GM21526 (cell line): ENCODE measurements around the gene TES.

Experiments used
- ATAC-seq: cut with Tn5 transposase; IDR thresholded peaks from one replicate; pipeline ENCODE4 v1.9.1; 2021; ENCODE audit warnings: moderate library complexity; ENCODE audit not compliant: unreplicated experiment, low FRiP score

The TES gene

DNA sequence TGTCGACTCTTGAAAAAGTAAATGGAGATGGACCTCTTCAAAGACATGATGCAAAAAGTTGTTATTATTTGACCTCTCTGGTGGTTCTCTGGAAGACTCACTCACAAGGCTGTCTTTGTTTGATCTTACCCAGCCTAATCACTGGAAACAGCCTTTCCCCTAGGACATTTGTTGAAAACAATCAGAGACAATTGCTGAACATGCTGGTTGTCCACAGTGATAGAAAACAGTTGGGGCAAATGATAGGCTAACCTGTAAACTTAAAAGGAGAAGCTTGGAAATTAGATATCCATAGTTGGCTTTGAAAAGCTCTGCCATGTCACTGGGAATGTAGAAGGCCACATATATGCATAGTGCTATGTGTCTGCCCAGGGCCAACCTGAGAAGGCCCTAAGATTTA, 22.9 kb upstream of the TES start:
- no peak for ATAC-seq

DNA sequence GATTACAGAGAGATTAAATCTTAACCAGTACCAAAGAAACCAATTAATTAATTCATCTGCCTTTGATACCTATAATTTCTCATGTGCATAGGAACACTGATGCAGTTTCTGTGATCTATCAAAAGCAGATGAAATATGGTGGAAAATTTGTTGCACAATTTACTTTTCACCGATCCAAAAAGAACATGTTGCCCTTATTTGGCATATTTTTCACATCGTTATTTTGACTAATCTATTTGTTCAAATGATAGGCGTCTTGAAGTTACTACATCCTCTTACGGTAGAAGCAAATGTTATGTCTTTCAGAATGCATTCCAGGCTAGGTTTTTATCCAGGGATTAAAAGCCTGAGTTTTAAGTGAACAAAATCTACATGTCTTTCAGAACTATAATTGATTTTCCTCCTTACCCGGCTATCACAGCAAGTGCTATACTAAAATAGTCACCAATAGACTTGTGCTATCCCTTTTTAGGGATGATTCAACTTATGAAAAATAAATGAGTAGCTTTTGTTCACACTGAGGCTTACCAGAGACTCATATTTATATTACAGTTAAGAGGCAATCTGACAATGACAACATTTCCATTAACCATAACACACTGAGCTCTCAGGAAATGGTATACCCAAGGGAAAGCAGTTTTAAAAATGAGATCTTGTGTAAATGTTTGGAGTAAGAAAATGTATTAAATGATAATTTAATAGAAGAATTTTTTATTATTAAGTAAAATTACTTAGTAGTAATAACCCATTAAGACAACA, 16.8 kb upstream of the TES start:
- ATAC-seq = no peak

DNA sequence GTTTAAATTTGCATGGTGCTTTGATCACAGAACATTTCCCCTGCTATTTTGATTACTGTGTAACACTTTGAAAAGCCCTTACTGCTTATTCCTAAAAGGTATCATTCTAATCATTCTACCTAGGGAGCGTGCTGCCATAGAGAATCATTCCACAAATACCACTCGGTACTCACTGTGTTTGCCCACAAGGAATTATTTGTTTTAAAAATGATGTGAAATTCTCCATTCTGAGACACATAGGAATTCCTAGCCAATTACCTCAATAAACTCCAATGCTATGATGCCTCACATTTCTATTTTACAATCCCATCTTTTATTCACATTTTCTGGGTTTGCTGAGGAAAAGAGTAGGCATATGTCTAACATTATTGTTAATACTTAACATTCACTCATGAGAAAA, 16.2 kb upstream of the TES start:
- ATAC-seq = no peak

GRCh38 chr7:116195451-116195850, 14.9 kb upstream of the TES start:
- ATAC-seq = no peak

DNA sequence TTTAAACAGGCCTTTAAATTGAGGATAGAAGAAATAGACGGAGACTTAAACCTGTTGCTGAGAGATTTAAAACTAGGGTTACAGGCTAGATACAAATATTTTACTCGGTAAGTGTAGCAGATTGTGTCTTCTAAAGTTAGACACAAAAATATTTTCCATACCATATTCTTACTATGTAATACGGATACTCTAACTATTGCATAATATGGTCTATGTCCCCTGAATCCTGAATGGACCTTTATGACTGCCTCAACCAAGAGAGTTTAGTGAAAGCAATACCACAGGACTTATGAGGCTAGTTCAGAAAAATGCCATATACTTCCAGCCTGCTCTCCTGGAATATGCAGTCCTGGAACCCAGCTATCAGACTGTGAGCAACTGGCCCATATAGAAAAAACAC, 13.4 kb upstream of the TES start:
- no peak for ATAC-seq

GRCh38 chr7:116197360-116197759, 13.0 kb upstream of the TES start:
- no peak for ATAC-seq

DNA sequence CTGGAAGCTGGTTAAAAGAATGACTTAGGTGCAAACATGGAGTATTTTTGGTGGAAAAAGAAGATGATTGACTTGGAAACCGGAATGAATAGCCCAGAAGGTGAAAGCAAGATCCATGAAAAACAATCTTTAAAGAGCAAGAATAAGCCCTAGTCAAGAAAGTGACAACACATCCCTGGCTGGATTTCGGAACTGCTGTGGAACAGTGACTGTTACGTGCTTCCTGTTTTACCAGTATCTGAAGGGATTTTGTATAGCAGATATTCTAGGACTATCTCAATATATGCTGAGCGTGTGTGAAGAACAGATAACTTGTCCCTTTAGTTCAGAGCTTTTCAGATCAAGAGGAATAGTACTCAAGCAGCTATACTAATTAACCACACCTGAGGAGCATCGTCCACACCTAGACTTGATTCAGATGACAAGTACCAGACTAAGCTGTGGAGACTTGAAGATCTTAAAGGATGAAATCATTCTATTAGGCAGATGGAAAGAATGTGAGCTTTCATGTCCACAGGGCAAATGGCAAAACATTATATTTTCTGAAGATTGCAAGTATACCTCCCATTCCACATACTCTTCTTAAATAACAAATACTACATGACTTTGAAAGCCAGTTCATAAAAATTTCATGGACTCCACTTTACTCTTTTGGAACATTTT, 11.5 kb upstream of the TES start:
- no peak for ATAC-seq

- ATAC-seq = no peak
Observed at GRCh38 chr7:116200963-116201362, 9.4 kb upstream of the TES start.

DNA sequence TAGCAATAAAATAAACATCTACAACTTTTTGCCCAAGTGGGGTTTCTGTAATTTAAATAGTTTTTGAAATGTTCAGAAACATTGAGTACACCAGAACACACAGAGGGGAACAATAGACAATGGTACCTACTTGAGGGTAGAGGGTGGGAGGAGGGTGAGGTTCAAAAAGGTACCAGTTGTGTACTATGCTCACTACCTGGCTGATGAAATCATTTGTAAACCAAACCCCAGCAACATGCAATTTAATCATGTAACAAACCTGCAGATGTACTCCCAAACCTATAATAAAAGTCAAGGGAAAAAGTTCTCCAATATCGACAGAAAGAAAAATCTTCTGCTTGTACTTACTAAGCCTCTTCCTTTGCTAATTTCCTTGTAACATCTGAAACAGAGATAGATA, 4.2 kb upstream of the TES start:
- no peak for ATAC-seq

GRCh38 chr7:116208919-116209318, 1.4 kb upstream of the TES start:
- no peak for ATAC-seq

DNA sequence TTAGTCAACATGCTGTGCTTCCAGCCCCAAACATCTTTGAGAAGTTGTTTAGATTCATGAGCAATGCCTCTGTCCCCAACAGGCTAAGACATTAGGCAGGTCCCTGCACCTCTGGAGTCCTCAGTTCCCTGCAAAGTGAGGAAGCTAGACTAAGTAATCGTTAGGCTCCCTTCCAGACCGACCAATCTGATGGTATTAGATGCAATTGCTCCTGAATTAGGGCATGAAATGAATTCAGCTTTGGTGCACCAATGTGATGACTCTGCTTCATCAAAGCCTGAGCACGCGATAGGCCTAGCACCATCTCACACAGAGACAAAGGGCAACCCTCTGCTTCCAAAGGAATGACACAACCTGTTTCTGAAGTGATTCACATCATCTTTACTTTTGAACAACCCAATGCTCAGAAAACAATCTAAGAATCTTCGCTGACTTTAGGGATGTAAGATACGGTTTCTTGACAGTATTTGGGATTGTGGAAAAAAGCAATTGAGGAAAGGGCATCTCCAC, 723 bp upstream of the TES start:
- no peak for ATAC-seq

DNA sequence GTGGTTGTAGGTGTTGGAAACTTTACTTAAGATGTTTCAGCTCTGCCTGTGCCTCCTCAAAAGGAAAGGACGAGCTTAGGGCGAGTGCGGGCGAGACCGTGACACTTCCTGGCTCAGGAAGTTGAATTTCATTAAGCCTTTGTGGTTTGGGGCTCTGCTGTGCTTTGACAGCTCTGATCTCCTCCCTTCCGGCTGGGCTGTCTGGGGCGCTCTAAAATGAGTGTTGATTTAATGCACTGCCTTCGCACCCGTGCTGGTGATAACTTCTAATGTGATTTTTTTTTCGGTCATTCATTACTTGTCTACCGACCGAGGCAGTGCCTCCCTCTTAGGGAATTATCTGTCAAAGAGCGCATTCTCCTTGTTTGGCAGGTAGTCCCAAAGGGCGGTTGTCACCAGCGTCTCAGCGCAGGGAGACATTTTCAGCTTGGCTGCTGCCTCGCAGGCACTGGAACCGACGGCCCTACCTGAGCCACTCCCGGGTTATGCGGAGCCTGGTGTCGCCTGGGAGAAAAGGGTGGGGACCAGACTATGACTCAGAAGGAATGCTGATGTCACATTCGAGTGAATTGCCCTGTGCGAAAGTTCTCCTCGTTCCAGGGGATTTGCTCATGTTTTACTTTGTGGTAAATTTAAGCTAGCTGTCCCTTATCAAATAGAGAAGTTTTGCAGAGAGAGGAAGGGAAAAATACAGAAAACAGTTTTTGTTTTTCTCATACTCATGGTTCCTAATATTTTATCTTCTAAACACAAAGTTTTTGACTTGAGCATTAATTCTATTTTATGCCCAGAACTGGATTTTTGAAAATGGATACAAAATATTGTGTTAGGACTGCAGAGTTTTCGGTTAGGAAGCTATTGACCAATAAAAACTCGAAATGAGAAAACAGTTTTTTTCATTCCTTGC, 920 bp downstream of the TES start:
- ATAC-seq = peak; percentile 75

- ATAC-seq = no peak
Observed at GRCh38 chr7:116211913-116212596, 1.7 kb downstream of the TES start.

DNA sequence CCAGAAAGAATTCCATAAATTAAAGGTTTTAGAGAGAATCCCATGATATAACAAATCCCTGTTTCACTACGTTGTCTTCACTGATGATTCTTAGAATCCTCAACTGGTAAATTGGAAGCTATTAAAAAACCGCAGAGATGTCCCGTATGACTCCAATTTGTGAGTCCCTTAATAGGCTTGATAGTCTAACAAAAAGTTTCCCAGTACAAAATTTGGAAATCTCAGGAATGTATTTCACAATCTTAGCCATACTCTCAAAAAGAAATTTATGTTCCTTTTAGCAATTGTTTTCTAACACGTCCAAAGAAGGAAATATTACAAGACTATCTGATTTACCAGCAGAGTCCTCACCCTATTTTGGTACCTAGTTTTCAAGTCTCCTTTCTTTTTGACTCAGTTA, 2.5 kb downstream of the TES start:
- no peak for ATAC-seq

GRCh38 chr7:116213361-116214130, 3.2 kb downstream of the TES start:
- no peak for ATAC-seq

GRCh38 chr7:116214921-116215320, 4.6 kb downstream of the TES start:
- ATAC-seq = no peak

- ATAC-seq = no peak
Observed at GRCh38 chr7:116215551-116215950, 5.2 kb downstream of the TES start.

DNA sequence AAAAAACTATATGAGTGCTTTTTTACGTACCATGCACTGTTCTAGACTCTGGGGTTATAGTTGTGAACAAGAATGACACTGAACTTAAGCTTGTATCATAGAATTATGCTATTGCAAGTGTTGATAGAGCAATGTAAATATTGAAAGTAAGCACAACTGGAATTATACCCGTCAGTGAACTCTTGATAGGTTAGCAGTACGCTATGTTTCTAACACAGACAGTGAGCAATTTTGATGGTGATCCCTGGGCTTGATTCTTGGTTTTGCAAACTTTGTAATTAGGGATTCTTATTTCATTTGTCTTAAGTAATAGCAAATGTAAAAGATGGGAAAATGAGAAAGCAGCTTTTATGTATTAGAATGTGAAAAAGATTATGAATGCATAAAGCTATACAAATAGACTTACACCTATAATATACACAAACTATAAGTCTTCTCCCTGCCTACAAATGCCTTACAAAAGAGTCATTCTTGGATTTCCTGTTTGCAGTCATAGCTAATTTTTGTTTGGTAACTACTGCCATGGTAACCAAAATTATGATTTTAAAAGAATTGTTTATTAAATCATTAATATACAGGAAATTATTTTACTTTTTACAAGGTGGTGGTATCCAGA, 6.7 kb downstream of the TES start:
- ATAC-seq = no peak

DNA sequence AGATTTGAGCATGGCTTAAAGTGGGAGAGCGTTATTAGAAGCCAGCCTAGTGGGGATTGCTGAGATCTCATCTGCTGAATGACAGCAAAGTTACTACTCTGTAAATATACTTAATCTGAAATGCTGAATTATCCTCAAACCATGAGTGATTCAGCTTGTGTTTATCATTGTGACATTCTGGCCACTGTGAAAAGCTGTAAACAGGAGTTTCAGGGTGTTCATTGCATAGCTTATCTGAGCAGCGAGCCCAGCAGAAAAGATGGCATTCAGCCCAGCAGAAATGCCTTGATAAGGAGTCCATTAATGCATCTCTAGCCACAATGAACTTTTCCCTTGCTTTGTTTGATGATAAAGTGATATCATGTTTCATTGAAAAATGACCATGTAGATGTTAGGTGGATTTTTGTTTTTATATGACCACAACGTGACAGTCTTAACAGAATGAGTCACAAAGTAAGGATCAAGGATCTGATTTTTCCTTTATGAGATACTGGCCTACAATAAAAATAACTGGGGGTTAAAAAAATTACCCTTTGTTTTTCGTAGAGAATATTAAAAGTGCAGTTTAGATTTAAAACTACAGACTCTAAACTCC, 7.8 kb downstream of the TES start:
- ATAC-seq = no peak
